GM19324 (cell line): Measurements from ENCODE around the gene BANF1.
A peak's percentile ranks its signal among the peaks of the same experiment; 100 is the strongest.

Experiments
- ATAC-seq: cut with Tn5 transposase; IDR thresholded peaks from one replicate; pipeline ENCODE4 v1.9.1; 2021; ENCODE audit warnings: mild to moderate bottlenecking, moderate library complexity; ENCODE audit not compliant: unreplicated experiment, low FRiP score

The BANF1 gene

GRCh38 chr11:65977621-65978390 is 24.5 kb upstream of the BANF1 start:
- no peak for ATAC-seq

GRCh38 chr11:65978391-65979238 is 23.7 kb upstream of the BANF1 start:
- no peak for ATAC-seq

GRCh38 chr11:65979261-65979759 is 23.0 kb upstream of the BANF1 start:
- ATAC-seq = no peak

- ATAC-seq = no peak
These were observed 21.1 kb upstream of the BANF1 start for GRCh38 chr11:65981101-65981740.

- ATAC-seq = no peak
These were observed 20.1 kb upstream of the BANF1 start for GRCh38 chr11:65981972-65982823.

GRCh38 chr11:65982824-65983588 is 19.3 kb upstream of the BANF1 start:
- no peak for ATAC-seq

- no peak for ATAC-seq
These were observed 18.7 kb upstream of the BANF1 start for GRCh38 chr11:65983589-65983987.

- ATAC-seq = no peak
These were observed 15.0 kb upstream of the BANF1 start for GRCh38 chr11:65987336-65987735.

GRCh38 chr11:65988791-65989592 is 13.3 kb upstream of the BANF1 start:
- ATAC-seq = peak; percentile 84

- ATAC-seq = no peak
These were observed 10.2 kb upstream of the BANF1 start for GRCh38 chr11:65992056-65992455.

- ATAC-seq = no peak
These were observed 5.0 kb upstream of the BANF1 start for GRCh38 chr11:65997286-65997685.

GRCh38 chr11:66002648-66003225 is 434 bp downstream of the BANF1 start:
- ATAC-seq = peak; percentile 63

- no peak for ATAC-seq
These were observed 988 bp downstream of the BANF1 start for GRCh38 chr11:66003291-66003690.

GRCh38 chr11:66004186-66004585 is 1.9 kb downstream of the BANF1 start:
- ATAC-seq = no peak

GRCh38 chr11:66006134-66006890 is 4.0 kb downstream of the BANF1 start:
- ATAC-seq = no peak

GRCh38 chr11:66006891-66007176 is 4.5 kb downstream of the BANF1 start:
- no peak for ATAC-seq

GRCh38 chr11:66007201-66007634 is 4.9 kb downstream of the BANF1 start:
- ATAC-seq = no peak

GRCh38 chr11:66008095-66008467 is 5.8 kb downstream of the BANF1 start:
- no peak for ATAC-seq
